HepG2 (cell line): ENCODE data around the gene NSF. TPM values are rescaled to one million over a fixed set of nuclear protein-coding genes. Genes with fewer than 3 reads are reported as not detected.
A peak's percentile ranks its signal among the peaks of the same experiment; 100 is the strongest.

Experiments used
- CEBPG ChIP-seq: IDR thresholded peaks from 2 replicates; pipeline ENCODE4 v1.6.1; 2016
- HMG20A ChIP-seq: IDR thresholded peaks from 2 replicates; pipeline ENCODE4 v1.6.1; 2016; ENCODE audit warnings: borderline replicate concordance
- NFE2L1 ChIP-seq: sonication (generic); formaldehyde crosslinking; IDR thresholded peaks from 2 replicates; pipeline ENCODE4 v1.4.0; 2020; ENCODE audit warnings: missing genetic modification reagents, mild to moderate bottlenecking, borderline replicate concordance
- RFX5 ChIP-seq: IDR thresholded peaks from 2 replicates; pipeline ENCODE4 v1.6.1; 2011; ENCODE audit warnings: low read depth, low read length, improper control_type of control experiment
- SMYD3 ChIP-seq: sonication (generic); formaldehyde crosslinking; IDR thresholded peaks from 2 replicates; pipeline ENCODE4 v1.8.1; 2023; ENCODE audit warnings: mild to moderate bottlenecking, missing genetic modification reagents
- ZBTB8A ChIP-seq: sonication (generic); formaldehyde crosslinking; IDR thresholded peaks from 2 replicates; pipeline ENCODE4 v1.4.0; 2020; ENCODE audit warnings: mild to moderate bottlenecking, low read depth, missing genetic modification reagents, borderline replicate concordance
- ZNF331 ChIP-seq: sonication (generic); formaldehyde crosslinking; IDR thresholded peaks from 2 replicates; pipeline ENCODE4 v1.4.0; 2020; ENCODE audit warnings: missing genetic modification reagents
- ZNF562 ChIP-seq: sonication (generic); formaldehyde crosslinking; IDR thresholded peaks from 2 replicates; pipeline ENCODE4 v1.8.0; 2022; ENCODE audit warnings: missing genetic modification reagents, borderline replicate concordance
- ZNF629 ChIP-seq: sonication (generic); formaldehyde crosslinking; conservative IDR thresholded peaks from 2 replicates; pipeline ENCODE4 v1.5.0; 2020; ENCODE audit warnings: missing genetic modification reagents
- ZNF772 ChIP-seq: sonication (generic); formaldehyde crosslinking; IDR thresholded peaks from 2 replicates; pipeline ENCODE4 v1.5.0; 2020; ENCODE audit warnings: mild to moderate bottlenecking, missing genetic modification reagents
- ZNF841 ChIP-seq: sonication (generic); formaldehyde crosslinking; IDR thresholded peaks from 2 replicates; pipeline ENCODE4 v1.8.1; 2023; ENCODE audit warnings: missing genetic modification reagents, borderline replicate concordance
- polyA plus RNA-seq, 8 experiments: library from polyadenylated mRNA; depleted of rRNA in 3 of 8; stranded (reverse) in 7 of 8; unstranded in 1 of 8; fragments of >200 nt; fragmentation: Illumina TruSeq in 4 of 8; extraction: Trizol in 4 of 8; gene quantifications; 2 replicates each; pipeline versions ENCODE4 v1.2.1 to v1.2.3, GENCODE V29; 2011 to 2016; ENCODE audit warnings: low read depth in 4 of 8, missing spikeins in 1 of 8, mixed read lengths in 1 of 8; ENCODE audit not compliant: insufficient read depth in 1 of 8
- total RNA-seq, 5 experiments: library from RNA; depleted of rRNA; stranded (reverse); fragments of >200 nt; fragmentation: Illumina TruSeq; extraction: Trizol; gene quantifications; 2 replicates each; pipeline ENCODE4 v1.2.3, GENCODE V29; 2016; ENCODE audit warnings: low read depth in 1 of 5
- TF ChIP-seq, protein P1 (sequence below): sonication (generic); formaldehyde crosslinking; IDR thresholded peaks from 2 replicates; pipeline ENCODE4 v1.5.0; 2020; ENCODE audit warnings: missing genetic modification reagents
- TF ChIP-seq, protein P2 (sequence below), 2 experiments: fragments of 450-650 bp in 1 of 2; sonication (generic) in 1 of 2; formaldehyde crosslinking; IDR thresholded peaks; 2 replicates each; pipeline versions ENCODE4 v1.5.0 to v1.8.0; 2020 to 2022; ENCODE audit warnings: mild to moderate bottlenecking in 1 of 2, missing genetic modification reagents in 1 of 2
- TF ChIP-seq, protein P3 (sequence below): sonication (generic); formaldehyde crosslinking; IDR thresholded peaks from 2 replicates; pipeline ENCODE4 v1.9.0; 2021; ENCODE audit warnings: missing genetic modification reagents, borderline replicate concordance
- TF ChIP-seq, protein P4 (sequence below): sonication (generic); formaldehyde crosslinking; IDR thresholded peaks from 2 replicates; pipeline ENCODE4 v1.5.1; 2020; ENCODE audit warnings: mild to moderate bottlenecking, missing genetic modification reagents, borderline replicate concordance

Gene NSF
- total and polyA plus RNA-seq, 2 of the 13 experiments (the other 11 are each of a cell fraction or from before 2014, with no cell fraction given): 21.9 to 37.8 TPM

DNA sequence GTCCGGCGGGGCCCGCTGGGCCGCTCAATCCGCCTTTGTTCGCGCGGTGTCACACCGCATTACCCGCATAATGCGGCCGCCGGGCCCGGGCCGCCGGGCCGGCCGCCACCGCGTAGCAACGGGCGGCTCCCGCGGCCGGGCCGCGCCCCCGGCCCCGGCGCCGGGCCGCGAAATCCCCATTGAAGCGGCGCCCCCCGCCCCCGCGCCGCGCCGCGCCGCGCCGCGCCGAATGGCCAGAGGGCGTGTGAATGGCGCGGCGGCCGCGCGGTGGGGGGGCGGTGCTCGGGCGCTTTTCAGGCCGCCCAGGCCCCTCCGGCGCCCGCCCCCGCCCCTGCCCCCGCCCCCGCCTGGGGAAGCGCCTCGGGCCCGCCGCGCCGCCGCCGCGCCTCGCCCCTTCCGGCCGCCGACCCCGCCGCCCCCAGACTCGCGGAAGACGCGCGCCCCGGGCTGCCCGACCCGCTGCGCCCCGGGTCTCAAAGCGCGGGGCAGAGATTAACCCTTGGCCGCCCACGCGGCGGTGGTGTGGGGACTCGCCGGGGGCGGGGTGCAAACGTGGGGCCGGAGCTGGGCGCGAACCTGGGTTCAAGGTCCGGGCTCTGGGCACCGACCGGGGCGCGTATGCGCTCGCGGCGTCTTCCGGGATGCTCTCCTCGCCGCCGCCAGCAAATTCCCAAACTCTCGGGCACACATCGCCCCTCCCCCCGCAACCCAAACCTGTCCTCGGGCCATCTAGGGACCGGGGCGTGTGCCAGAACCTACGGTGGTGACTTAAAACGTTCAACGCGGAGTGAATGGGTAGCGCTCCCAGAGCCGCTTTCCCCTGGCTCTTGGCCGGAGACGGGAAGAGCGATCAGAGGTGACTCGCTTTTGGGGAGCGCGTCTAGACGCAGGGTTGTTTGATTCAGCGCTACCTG is 181.3 kb downstream of the NSF start (continued):
- TF ChIP-seq, protein P1, sequence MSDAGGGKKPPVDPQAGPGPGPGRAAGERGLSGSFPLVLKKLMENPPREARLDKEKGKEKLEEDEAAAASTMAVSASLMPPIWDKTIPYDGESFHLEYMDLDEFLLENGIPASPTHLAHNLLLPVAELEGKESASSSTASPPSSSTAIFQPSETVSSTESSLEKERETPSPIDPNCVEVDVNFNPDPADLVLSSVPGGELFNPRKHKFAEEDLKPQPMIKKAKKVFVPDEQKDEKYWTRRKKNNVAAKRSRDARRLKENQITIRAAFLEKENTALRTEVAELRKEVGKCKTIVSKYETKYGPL (CRISPR knock-in tag): peak; percentile 54; the same call in 1 of the 2 replicates
- TF ChIP-seq RFX5: no peak
- peak; percentile 46 for TF ChIP-seq CEBPG (CRISPR knock-in tag)
- 0 out of 2 replicates have a peak, but pooled peaks have one; percentile 39 for TF ChIP-seq ZBTB8A (CRISPR knock-in tag)
- TF ChIP-seq, protein P2, sequence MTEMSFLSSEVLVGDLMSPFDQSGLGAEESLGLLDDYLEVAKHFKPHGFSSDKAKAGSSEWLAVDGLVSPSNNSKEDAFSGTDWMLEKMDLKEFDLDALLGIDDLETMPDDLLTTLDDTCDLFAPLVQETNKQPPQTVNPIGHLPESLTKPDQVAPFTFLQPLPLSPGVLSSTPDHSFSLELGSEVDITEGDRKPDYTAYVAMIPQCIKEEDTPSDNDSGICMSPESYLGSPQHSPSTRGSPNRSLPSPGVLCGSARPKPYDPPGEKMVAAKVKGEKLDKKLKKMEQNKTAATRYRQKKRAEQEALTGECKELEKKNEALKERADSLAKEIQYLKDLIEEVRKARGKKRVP (CRISPR knock-in tag; IDR thresholded peaks at IDR 0.05): peak in 1 of 2 experiments; percentile 40; a peak in 1 of 4 replicates
- peak; percentile 37 for TF ChIP-seq ZNF629
- peak; percentile 86 for TF ChIP-seq ZNF772
- TF ChIP-seq, protein P3, sequence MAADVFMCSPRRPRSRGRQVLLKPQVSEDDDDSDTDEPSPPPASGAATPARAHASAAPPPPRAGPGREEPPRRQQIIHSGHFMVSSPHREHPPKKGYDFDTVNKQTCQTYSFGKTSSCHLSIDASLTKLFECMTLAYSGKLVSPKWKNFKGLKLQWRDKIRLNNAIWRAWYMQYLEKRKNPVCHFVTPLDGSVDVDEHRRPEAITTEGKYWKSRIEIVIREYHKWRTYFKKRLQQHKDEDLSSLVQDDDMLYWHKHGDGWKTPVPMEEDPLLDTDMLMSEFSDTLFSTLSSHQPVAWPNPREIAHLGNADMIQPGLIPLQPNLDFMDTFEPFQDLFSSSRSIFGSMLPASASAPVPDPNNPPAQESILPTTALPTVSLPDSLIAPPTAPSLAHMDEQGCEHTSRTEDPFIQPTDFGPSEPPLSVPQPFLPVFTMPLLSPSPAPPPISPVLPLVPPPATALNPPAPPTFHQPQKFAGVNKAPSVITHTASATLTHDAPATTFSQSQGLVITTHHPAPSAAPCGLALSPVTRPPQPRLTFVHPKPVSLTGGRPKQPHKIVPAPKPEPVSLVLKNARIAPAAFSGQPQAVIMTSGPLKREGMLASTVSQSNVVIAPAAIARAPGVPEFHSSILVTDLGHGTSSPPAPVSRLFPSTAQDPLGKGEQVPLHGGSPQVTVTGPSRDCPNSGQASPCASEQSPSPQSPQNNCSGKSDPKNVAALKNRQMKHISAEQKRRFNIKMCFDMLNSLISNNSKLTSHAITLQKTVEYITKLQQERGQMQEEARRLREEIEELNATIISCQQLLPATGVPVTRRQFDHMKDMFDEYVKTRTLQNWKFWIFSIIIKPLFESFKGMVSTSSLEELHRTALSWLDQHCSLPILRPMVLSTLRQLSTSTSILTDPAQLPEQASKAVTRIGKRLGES (CRISPR knock-in tag): peak; percentile 88; the same call in 1 of the 2 replicates
- TF ChIP-seq, protein P4, sequence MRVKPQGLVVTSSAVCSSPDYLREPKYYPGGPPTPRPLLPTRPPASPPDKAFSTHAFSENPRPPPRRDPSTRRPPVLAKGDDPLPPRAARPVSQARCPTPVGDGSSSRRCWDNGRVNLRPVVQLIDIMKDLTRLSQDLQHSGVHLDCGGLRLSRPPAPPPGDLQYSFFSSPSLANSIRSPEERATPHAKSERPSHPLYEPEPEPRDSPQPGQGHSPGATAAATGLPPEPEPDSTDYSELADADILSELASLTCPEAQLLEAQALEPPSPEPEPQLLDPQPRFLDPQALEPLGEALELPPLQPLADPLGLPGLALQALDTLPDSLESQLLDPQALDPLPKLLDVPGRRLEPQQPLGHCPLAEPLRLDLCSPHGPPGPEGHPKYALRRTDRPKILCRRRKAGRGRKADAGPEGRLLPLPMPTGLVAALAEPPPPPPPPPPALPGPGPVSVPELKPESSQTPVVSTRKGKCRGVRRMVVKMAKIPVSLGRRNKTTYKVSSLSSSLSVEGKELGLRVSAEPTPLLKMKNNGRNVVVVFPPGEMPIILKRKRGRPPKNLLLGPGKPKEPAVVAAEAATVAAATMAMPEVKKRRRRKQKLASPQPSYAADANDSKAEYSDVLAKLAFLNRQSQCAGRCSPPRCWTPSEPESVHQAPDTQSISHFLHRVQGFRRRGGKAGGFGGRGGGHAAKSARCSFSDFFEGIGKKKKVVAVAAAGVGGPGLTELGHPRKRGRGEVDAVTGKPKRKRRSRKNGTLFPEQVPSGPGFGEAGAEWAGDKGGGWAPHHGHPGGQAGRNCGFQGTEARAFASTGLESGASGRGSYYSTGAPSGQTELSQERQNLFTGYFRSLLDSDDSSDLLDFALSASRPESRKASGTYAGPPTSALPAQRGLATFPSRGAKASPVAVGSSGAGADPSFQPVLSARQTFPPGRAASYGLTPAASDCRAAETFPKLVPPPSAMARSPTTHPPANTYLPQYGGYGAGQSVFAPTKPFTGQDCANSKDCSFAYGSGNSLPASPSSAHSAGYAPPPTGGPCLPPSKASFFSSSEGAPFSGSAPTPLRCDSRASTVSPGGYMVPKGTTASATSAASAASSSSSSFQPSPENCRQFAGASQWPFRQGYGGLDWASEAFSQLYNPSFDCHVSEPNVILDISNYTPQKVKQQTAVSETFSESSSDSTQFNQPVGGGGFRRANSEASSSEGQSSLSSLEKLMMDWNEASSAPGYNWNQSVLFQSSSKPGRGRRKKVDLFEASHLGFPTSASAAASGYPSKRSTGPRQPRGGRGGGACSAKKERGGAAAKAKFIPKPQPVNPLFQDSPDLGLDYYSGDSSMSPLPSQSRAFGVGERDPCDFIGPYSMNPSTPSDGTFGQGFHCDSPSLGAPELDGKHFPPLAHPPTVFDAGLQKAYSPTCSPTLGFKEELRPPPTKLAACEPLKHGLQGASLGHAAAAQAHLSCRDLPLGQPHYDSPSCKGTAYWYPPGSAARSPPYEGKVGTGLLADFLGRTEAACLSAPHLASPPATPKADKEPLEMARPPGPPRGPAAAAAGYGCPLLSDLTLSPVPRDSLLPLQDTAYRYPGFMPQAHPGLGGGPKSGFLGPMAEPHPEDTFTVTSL: no peak; the same call in 1 of the 2 replicates
- TF ChIP-seq ZNF331 (CRISPR knock-in tag): peak; percentile 32
- TF ChIP-seq NFE2L1 (CRISPR knock-in tag): 0 out of 2 replicates have a peak, but pooled peaks have one; percentile 62
- 0 out of 2 replicates have a peak, but pooled peaks have one; percentile 9 for TF ChIP-seq ZNF841
- TF ChIP-seq ZNF562: no peak
- TF ChIP-seq HMG20A (CRISPR knock-in tag): peak; percentile 24; the same call in 1 of the 2 replicates
- TF ChIP-seq SMYD3 (CRISPR knock-in tag): 0 out of 2 replicates have a peak, but pooled peaks have one; percentile 61
